GM12875 (cell line): ENCODE data around the gene ZCCHC7.

Experiments used
- H3K4me3 ChIP-seq: one replicate; pipeline ENCODE4 v1.5.1; 2011; ENCODE audit warnings: low read depth, low read length, control low read depth
- TF ChIP-seq, protein P1 (sequence below): IDR thresholded peaks from 2 replicates; pipeline ENCODE4 v1.5.1; 2011; ENCODE audit warnings: low read depth, mild to moderate bottlenecking, control low read depth, inconsistent platforms, low read length, moderate library complexity, borderline replicate concordance; ENCODE audit not compliant: insufficient read depth

The ZCCHC7 gene

DNA sequence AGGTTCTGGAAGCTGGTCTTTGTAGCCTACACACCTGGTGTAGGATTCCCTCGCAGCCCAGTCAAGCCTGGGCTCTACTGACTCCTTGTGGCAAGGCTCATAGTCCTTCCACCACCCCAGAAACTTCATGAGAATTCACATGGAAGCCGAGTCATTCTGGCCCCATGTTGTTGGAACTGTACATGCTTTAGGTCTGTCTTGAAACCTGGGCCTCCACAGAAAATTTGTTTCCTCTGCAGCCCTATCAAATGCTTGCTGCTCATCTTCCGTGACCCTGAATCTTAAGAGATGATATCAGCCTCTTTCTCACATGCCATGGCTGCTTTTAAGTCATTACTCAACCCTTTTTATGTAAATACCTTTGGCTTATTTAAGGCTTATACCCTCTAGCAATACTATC, 188.8 kb downstream of the ZCCHC7 start:
- TF ChIP-seq, protein P1, sequence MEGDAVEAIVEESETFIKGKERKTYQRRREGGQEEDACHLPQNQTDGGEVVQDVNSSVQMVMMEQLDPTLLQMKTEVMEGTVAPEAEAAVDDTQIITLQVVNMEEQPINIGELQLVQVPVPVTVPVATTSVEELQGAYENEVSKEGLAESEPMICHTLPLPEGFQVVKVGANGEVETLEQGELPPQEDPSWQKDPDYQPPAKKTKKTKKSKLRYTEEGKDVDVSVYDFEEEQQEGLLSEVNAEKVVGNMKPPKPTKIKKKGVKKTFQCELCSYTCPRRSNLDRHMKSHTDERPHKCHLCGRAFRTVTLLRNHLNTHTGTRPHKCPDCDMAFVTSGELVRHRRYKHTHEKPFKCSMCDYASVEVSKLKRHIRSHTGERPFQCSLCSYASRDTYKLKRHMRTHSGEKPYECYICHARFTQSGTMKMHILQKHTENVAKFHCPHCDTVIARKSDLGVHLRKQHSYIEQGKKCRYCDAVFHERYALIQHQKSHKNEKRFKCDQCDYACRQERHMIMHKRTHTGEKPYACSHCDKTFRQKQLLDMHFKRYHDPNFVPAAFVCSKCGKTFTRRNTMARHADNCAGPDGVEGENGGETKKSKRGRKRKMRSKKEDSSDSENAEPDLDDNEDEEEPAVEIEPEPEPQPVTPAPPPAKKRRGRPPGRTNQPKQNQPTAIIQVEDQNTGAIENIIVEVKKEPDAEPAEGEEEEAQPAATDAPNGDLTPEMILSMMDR, result peak; percentile 50
- no peak overlapping the region for H3K4me3 ChIP-seq

DNA sequence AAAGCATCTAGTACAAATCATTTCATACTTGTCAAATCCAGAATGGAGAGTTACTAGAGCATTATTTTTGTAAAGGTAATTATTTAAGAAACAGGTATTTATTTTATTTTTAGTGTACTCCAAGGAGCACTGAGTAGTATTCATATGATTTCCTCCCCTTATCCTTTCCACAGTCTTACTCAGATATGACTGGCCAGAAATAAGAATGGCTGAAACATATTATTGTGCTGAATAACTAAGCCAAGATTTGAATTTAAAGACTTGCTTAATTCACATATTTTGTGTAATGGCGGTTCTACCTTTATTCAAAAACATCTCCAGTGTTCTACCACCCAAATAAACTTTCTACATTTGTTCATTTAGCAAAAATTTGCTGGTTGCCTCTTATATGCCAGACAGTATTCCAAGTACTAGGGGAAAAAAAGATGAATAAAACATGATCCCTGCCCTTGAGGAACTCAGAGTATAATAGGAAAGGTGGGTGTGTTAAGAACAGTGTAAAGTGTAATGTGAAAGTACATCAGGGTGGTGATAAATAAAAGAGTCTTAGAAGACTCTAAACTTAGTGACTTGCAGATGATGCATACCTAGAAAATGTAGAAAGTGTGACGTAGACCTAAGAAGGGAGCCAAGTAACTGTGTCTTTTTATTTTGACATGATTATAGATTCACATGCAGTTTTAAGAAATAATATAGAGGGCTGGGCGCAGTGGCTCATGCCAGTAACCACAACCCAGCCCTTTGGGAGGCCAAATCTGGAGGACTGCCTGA, 191.7 kb downstream of the ZCCHC7 start:
- TF ChIP-seq, protein P1, result no peak
- no peak overlapping the region for H3K4me3 ChIP-seq

DNA sequence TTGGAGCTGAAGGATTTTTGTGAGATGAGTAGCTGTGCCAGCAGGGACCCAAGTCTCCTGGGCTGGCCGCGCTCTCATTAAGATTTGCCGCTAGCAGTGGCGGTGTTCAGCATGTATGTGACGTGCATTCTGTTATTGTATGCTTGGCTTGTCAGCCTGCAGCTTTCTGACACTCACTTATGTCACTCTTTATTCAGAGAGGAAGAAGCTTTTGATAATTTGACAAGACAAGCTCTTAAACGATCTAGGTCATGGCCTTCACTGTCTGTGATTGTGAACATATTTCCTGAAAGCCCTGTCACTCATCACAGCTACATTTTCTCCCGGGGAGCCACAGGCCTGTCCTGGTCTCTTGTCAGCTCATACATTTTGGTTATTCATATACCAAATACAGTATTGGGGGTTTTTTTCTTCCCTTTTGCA, 203.9 kb downstream of the ZCCHC7 start:
- no peak overlapping the region for H3K4me3 ChIP-seq
- TF ChIP-seq, protein P1, result no peak

DNA sequence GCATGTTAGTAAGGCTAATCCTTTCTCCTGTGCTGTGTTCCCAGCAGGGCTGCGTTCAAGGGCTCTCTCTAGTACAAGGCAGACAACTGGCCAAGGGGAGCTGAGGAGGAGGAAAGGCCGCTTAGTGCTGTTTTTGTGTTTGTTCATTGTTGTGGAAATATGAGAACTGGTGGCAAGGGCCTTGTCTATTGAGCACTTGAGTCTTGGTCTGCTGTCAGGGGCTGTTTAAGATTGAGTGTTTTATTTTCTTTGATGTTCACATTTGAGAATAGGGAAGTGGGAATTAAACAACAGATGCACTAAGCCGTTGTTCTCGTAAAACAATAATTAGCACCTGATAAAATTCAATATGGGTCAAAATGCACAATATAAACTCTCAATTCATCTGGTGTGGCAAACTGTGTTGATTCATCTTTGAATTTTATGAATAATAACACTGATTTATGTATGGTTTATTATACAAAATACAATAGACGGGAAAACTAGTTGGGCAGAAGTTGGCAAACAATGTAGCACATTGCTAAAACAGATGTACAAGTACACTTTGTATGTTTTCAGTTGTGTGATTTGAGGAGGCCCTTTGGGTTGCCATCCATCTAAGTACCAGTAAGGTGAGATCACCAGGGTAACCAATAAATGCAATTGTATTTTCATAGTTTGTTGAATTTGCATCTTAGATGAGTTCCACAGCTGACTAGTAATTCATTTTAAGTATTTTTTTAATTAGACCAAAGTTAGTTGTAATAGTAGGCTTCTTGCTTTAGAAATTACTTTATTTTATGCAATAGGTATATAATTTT, 204.5 kb downstream of the ZCCHC7 start:
- H3K4me3 ChIP-seq, result no peak overlapping the region
- TF ChIP-seq, protein P1, result no peak

DNA sequence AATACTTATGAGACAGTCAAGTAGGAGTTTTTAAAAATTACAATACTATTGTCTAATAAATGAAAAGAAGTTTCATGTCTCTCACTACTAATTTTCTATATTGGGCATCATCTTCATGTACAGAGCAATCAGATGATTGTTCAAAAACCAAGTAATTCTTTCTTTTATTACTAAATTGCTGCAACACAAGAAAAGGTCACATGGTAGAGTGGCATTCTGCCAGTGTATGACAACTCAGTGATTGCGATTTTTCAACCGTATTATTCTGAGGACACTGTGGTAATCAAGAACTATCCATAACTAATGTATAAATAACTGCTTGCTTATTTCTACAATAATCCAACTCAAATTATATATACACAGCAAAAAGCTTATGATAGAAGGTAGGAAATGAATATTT, 205.4 kb downstream of the ZCCHC7 start:
- H3K4me3 ChIP-seq, result no peak overlapping the region
- TF ChIP-seq, protein P1, result no peak

DNA sequence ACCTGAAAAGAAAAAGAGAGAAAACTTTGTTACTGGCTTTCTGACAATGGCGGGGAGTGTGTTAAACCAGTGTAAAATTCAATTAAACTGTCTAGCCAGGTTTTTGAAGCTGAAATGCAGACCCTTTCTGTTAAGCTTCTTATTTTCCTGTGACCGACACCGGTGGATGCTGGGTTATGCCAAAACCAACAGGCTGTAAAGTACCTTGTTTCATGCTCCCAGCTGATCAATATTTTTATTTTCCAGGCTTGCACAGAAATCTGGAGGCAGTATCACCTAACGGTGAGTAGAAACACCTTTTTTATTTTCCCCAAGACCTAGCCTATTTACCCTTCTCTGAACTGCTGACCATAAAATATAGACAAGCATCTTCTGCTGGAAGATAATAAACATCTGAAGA, 207.2 kb downstream of the ZCCHC7 start:
- TF ChIP-seq, protein P1, result no peak
- H3K4me3 ChIP-seq, result no peak overlapping the region
